ENCODE results near the gene KLC4. TPM values are rescaled to one million over a fixed set of nuclear protein-coding genes. Genes with fewer than 3 reads are reported as not detected.

KLC4 gene
- 10 to 100 TPM; 29.8 to 36.0 TPM for total RNA-seq
- 10 to 100 TPM; 16.1 to 23.1 TPM for polyA plus RNA-seq
- long read RNA-seq, donor 1, partial matches to known transcripts = 0 of 5 reads
- long read RNA-seq, donor 1, other reads (novel, unspliced or antisense) = 0 of 5 reads
- long read RNA-seq, donor 2 = 0 reads
- long read RNA-seq, donor 3, partial matches to known transcripts = 0 of 1 reads
- long read RNA-seq, donor 3, other reads (novel, unspliced or antisense) = 0 of 1 reads
- long read RNA-seq, donor 4, partial matches to known transcripts = 0 of 1 reads
- long read RNA-seq, donor 4, other reads (novel, unspliced or antisense) = 0 of 1 reads
- long read RNA-seq, donor 5 = 0 reads

DNA sequence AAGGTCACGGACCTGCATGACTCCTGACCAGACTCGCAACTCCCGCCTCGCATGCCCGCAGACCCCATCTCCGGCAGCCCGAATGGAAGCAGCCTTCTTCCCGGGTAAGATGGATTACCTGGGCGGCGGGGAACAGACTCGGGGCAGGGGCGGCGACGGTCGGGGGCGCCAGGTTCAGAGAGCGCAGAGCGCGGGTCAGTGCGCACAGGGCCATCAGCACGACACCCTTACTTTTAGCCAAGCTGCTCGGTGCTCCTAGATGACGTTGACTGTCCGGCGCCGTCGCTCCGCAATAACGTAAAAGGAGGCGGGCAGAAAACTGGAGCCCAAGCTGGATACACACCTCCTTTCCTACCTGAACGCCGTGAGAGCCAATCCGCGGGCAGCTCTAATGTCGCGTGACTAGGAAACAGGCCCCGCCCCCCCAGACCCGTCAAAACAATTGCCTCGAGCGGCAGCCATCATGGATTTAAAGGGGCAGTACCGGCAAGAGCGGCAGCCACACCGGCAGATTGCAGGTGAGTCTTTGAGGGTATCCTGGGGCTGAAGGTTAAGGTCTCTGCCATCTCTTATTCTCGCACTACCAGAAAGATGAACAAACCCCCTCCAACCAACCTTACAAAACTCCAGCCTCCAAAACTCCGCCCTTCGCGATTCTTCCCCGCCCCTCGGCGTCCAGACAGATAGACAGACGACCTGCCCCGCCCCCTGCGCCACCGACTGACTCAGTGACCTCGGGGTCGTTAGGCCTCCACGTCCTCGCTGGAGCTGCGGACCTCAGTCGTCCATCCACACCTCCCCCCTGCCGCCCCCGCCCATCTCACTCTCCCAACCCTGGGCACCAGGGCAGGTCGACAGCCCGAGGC lies at the start of gene KLC4, which contains the start of gene MRPL2:
TSS of gene KLC4 (plus strand) at position 464 of the 866 bp plus-strand sequence. CDS start 1,705 bp downstream, outside the sequence.
TSS of gene MRPL2 (minus strand) at position 267 of the 866 bp plus-strand sequence. CDS start at position 214, 53 bp downstream.
- ATAC-seq (ENCODE audit: insufficient read depth, low FRiP score) (peak; percentile 97), DNase-seq (peak; percentile 99)
- no peak for TF ChIP-seq CTCF (IDR thresholded peaks at IDR 0.05; ENCODE audit: control extremely low read depth, extremely low read depth)
- Histone ChIP-seq H3K9ac (ENCODE audit: insufficient read depth in 1 of 2, low read length in 2 of 2) (peak within 1 kb of the TSS; percentile 77 to 98), H3K27me3 (ENCODE audit: control insufficient read depth in 3 of 3, insufficient read depth in 3 of 3, low read length in 2 of 3) (no peaks in the 10 kb centered on the region), H3K27ac (ENCODE audit: low read depth in 1 of 2, low read length in 1 of 2) (peak within 1 kb of the TSS; percentile 90 to 95), H3K4me1 (ENCODE audit: control insufficient read depth in 5 of 5, insufficient read depth in 5 of 5, low read length in 5 of 5) (peaks cover 4 to 20% (median 12%) of the 10 kb centered on the region in 5 donors), H3K9me3 (ENCODE audit: control insufficient read depth in 4 of 4, insufficient read depth in 3 of 4, low read length in 3 of 4) (no peaks in the 10 kb centered on the region), H3K36me3 (ENCODE audit: control insufficient read depth in 4 of 4, insufficient read depth in 4 of 4, low read length in 4 of 4) (peaks cover 0 to 25% (median 18%) of the 10 kb centered on the region in 4 donors), H3K4me3 (peak within 1 kb of the TSS; percentile 75)
- WGBS, 2 donors = 0% methylated on average over 64 of the region's 64 CpGs

GRCh38 chr6:43011207-43011606 lies 48.2 kb upstream of the KLC4 start:
- 86 to 87% methylated on average over 6 of the region's 6 CpGs for WGBS, 2 donors
- DNase-seq (no peak), ATAC-seq (ENCODE audit: insufficient read depth, low FRiP score) (no peak)
- Histone ChIP-seq H3K9me3 (ENCODE audit: control insufficient read depth in 4 of 4, insufficient read depth in 3 of 4, low read length in 3 of 4) (no peaks in the 10 kb centered on the region), H3K9ac (ENCODE audit: insufficient read depth in 1 of 2, low read length in 2 of 2) (no peak overlapping the region), H3K27me3 (ENCODE audit: control insufficient read depth in 3 of 3, insufficient read depth in 3 of 3, low read length in 2 of 3) (no peaks in the 10 kb centered on the region), H3K36me3 (ENCODE audit: control insufficient read depth in 4 of 4, insufficient read depth in 4 of 4, low read length in 4 of 4) (peaks cover 10 to 32% (median 29%) of the 10 kb centered on the region in 4 donors), H3K4me1 (ENCODE audit: control insufficient read depth in 5 of 5, insufficient read depth in 5 of 5, low read length in 5 of 5) (peaks cover 7 to 25% (median 13%) of the 10 kb centered on the region in 5 donors), H3K27ac (ENCODE audit: low read depth in 1 of 2, low read length in 1 of 2) (no peak overlapping the region), H3K4me3 (no peak overlapping the region)
- TF ChIP-seq CTCF (IDR thresholded peaks at IDR 0.05; ENCODE audit: control extremely low read depth, extremely low read depth) = no peak

DNA sequence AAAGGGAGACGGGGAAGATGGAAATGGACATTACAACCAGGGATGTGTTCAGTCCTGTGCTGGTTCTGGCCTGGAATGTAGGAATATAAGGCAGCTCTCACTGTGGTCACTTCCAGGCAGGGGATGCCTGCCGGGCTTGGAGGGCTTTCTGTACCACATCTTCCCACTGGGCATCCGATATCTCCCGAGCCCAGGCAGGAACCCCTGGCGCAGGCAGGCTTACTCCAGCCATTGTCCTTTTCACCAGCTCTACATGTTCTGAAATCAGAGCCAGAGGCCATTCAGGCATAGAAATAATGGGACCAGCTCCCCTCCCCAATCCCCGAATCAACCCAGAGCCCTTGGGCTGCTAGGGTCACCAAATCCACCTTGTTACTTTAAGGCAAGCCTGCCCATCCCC lies 47.1 kb upstream of the KLC4 start:
- H3K27me3 ChIP-seq (ENCODE audit: control insufficient read depth in 3 of 3, insufficient read depth in 3 of 3, low read length in 2 of 3) = no peaks in the 10 kb centered on the region
- 89% methylated on average over 6 of the region's 6 CpGs for WGBS, 2 donors
- H3K27ac ChIP-seq (ENCODE audit: low read depth in 1 of 2, low read length in 1 of 2) = no peak overlapping the region
- peaks cover 10 to 30% (median 27%) of the 10 kb centered on the region in 4 donors for H3K36me3 ChIP-seq (ENCODE audit: control insufficient read depth in 4 of 4, insufficient read depth in 4 of 4, low read length in 4 of 4)
- DNase-seq = no peak
- peaks cover 7 to 30% (median 15%) of the 10 kb centered on the region in 5 donors for H3K4me1 ChIP-seq (ENCODE audit: control insufficient read depth in 5 of 5, insufficient read depth in 5 of 5, low read length in 5 of 5)
- no peak overlapping the region for H3K9ac ChIP-seq (ENCODE audit: insufficient read depth in 1 of 2, low read length in 2 of 2)
- no peak for TF ChIP-seq CTCF (IDR thresholded peaks at IDR 0.05; ENCODE audit: control extremely low read depth, extremely low read depth)
- no peak for ATAC-seq (ENCODE audit: insufficient read depth, low FRiP score)
- H3K9me3 ChIP-seq (ENCODE audit: control insufficient read depth in 4 of 4, insufficient read depth in 3 of 4, low read length in 3 of 4) = no peaks in the 10 kb centered on the region
- H3K4me3 ChIP-seq = no peak overlapping the region
